Measurements from ENCODE around the gene NEMP1.
"Not testable (repeated sequence)": the region's sequence is repeated elsewhere in the genome, so short reads cannot be mapped to it uniquely, and the experiment has no call there.

Gene NEMP1

DNA sequence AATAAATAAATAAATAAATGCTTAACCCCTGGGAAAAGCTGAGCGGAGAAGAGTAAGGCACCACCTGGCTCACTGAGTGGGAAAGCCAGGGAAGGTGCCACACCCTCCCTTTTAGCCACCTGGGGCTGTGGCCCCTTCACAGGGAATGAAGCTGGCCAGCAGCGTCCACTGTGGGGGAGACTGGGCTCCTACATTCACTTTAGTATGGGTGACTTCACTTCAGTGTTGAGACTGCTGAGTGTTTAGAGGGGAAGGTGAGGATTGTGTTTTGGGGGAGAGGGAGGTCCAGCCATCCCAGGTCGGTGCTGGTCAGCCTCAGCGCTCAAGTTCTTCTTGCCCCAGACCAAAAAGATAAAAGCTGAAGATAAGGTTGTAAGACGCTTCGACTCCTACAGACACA, 11.9 kb upstream of the NEMP1 start:
- peaks cover 21% of the 10 kb centered on the region for H3K36me3 Mint-ChIP-seq (ENCODE audit: low read depth)
- DNase-seq (ENCODE audit: low spot score): no peak
- H3K27me3 Mint-ChIP-seq (ENCODE audit: low read depth): no peaks in the 10 kb centered on the region
- H3K4me1 Mint-ChIP-seq (ENCODE audit: low read depth): peaks cover 54% of the 10 kb centered on the region
- peak overlapping the region; percentile 56 for H3K4me3 Mint-ChIP-seq
- no peaks in the 10 kb centered on the region for H3K9me3 Mint-ChIP-seq
- H3K27ac Mint-ChIP-seq: no peak overlapping the region

DNA sequence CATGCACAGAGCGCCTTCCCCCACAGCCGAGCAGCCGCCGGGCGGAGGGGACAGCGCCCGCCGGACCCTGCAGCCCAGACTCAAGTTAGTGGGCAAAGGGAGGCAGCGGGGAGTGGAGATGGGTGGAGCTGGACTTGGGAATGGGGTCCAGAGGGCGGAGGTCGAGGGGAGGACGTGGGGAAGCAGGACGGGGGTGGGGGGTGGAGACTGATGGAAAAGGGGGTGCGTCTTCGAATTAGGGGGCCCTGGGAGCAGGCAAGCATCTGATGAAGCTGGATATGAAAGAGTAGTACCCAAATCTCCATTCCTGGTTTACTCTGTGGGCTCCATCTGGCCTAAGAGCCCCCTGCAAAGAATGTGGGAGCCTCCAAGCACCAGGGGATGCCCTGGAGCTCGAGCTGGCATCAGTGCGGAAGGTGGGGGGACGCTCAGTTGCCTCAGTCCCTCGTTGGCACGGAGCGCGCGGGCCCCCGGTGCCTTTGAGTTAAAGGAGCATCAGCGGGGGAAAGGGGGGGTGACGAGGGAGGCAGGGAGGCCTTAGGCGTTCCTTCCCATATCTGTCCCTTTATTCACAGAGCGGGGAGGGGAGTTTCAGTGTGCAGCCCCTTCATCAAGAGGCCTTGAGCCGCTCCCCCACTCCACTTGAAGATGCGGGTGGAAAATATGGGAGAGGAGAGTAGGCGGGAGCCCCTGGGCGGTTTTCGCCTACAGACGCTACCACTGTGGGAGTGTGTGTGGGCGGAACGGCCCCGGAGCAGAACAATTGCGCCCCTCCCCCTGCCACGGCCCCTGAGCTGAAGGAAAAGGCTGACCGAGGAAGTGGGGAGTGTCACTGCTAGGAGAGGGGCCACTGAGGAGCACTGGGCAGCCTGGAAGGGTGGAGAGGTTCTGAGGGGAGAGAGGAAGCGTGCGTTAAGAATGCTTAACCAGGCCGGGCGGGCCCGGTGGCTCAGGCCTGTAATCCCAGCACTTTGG, 11.0 kb upstream of the NEMP1 start:
- Mint-ChIP-seq H3K27me3 (ENCODE audit: low read depth) (no peaks in the 10 kb centered on the region), H3K27ac (peak overlapping the region; percentile 82), H3K4me3 (peak overlapping the region; percentile 95), H3K9me3 (no peaks in the 10 kb centered on the region), H3K36me3 (ENCODE audit: low read depth) (peaks cover 18% of the 10 kb centered on the region), H3K4me1 (ENCODE audit: low read depth) (peaks cover 56% of the 10 kb centered on the region)
- DNase-seq (ENCODE audit: low spot score): peak; percentile 67

DNA sequence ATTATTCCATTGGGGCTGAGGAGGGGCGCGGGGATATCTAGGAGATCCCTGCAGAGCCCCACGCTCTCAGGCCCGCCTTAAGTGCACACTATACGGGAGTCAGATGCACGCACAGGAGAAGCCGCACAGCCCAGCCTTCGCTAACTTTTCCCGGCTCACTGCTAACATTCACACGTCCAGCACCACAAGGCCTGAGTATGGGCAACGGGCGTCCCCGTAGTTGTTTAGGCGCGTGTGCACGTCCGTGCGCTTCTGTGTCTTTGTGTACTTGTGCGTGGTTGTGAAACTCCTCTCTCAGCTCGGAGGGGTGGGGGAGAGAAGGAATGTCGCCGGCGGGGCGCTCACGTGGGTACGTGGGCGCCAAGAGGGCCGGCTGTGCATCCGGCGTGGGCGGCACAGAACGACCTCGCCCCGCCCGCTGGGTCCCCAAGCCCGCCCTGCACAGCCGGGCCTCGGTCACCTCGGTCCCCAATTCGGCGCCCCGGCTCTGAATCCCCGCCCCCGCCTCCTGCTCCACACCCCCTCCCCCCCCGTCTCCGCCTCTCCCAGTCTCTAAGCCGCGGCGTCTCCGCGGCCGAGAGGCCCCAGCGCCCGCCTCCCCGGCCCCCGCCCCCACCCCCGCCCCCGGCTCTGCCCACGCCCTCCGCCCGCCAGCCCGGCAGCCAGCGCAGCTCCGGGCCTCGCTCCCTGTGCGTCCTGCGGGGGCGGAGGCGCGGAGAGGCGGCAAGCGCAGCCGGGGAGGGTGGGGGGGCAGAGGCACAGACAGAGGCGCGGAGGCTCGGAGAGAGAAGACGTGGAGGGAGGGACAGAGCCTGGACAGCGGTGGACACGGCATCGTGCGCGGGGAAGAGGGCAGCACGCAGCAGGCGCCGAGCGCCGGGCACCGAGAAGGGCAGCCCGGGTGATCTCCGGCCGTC, 10.0 kb upstream of the NEMP1 start, which contains the start of gene NAB2:
TSS of gene NAB2 (plus strand) at position 761 of the 917 bp plus-strand sequence. CDS start 158 bp downstream, outside the sequence.
- H3K27ac Mint-ChIP-seq: peak within 1 kb of the TSS; percentile 94
- H3K36me3 Mint-ChIP-seq (ENCODE audit: low read depth): peaks cover 18% of the 10 kb centered on the region
- peaks cover 51% of the 10 kb centered on the region for H3K4me1 Mint-ChIP-seq (ENCODE audit: low read depth)
- peak; percentile 87 for DNase-seq (ENCODE audit: low spot score)
- H3K4me3 Mint-ChIP-seq: peak within 1 kb of the TSS; percentile 95
- H3K27me3 Mint-ChIP-seq (ENCODE audit: low read depth): no peaks in the 10 kb centered on the region
- no peaks in the 10 kb centered on the region for H3K9me3 Mint-ChIP-seq

DNA sequence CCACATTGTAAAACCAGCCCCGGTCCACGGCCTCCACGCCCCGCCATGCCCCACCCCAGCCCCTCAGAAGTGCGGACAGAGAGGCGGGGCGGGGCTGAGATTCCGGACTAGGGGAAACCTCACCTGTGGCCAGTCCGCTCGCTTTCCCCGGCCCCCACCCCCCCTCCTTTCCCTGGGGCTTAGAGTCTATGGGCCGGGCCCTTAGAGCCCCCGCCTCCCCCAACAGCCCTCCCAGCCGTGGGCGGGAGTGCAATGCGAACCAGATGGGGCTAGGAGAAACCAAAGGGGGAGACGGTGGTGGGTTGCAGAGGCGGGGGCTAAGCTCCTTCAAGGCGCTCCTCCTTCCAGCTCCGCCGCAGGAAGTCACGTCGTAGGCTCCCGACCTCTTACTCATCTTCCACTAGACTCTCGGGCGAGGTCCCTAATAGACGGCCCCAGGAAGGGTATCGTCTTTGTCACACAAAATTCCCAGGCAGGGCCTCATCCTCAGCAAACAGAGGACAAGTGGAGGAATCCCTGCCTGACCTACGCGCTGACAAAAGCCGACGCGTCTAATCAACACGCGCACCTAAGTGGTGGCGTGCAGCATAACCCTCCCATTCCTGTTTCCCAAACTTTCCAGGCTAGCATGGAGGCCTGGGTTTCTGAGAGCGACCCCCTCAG, 9.2 kb upstream of the NEMP1 start:
- H3K36me3 Mint-ChIP-seq (ENCODE audit: low read depth): peaks cover 15% of the 10 kb centered on the region
- DNase-seq (ENCODE audit: low spot score): peak; percentile 87
- H3K4me1 Mint-ChIP-seq (ENCODE audit: low read depth): peaks cover 45% of the 10 kb centered on the region
- H3K27ac Mint-ChIP-seq: peak overlapping the region; percentile 94
- no peaks in the 10 kb centered on the region for H3K9me3 Mint-ChIP-seq
- peak overlapping the region; percentile 89 for H3K4me3 Mint-ChIP-seq
- H3K27me3 Mint-ChIP-seq (ENCODE audit: low read depth): no peaks in the 10 kb centered on the region

DNA sequence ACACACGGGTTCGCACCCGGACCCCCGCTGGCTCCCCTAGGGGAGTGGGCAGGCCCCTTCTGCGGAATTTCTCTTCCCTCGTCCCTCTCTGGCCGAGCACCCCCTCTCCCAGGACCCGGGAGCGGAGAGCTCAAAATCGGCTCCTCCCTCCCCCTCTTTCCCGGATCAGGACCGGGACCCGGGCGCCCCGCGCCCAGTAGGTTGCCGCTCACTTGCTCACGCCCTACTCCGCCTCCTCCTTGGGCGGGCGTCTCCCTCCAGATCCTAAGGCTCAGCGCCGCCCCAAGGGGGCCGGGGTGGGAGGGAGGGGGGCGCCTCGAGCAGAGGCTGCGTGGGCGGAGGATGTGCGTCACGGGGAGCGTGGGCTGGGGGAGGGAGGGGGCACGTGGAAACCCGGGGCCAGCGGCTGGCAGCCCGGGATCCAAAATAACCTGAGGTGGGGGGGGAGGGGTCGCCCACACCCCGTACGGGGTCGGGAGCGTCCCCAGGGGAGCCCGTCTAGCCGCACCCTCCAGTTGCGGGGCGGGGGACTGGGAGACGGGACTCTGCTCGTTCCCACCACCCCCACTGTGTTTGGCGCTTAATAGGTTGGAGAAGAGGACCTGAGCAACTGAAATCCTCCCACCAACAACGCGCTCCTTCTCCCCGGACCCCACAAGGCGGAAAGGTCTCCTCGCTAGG, 8.6 kb upstream of the NEMP1 start:
- Mint-ChIP-seq H3K27me3 (ENCODE audit: low read depth) (no peaks in the 10 kb centered on the region), H3K27ac (peak overlapping the region; percentile 94), H3K4me1 (ENCODE audit: low read depth) (peaks cover 40% of the 10 kb centered on the region), H3K36me3 (ENCODE audit: low read depth) (peaks cover 9% of the 10 kb centered on the region), H3K9me3 (no peaks in the 10 kb centered on the region), H3K4me3 (peak overlapping the region; percentile 91)
- DNase-seq (ENCODE audit: low spot score): peak; percentile 79

DNA sequence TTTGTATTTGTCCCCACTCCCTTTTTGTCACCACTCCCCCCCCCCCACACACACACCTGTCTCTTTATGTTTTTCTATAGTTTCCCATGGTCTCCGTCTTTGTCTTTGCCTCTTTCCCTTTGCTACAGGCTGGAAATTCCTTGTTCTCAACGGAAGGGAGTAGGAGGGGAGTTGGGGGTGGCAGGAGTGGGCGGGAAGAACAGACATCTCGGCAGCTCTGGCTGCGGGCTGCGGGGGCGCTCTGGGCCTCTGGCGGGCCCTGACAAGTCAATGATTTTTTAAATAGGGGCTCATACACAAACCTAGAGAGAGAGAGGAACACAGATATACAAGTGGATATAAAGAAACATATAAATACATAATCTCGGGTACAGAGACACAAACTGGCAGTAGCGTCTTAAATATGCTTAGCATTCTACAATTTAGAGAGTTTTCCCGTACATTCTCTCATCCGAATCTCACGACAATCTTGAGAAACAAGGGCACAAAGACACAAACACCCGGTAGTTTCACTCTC, 8.0 kb upstream of the NEMP1 start:
- Mint-ChIP-seq H3K27me3 (ENCODE audit: low read depth) (no peaks in the 10 kb centered on the region), H3K36me3 (ENCODE audit: low read depth) (peaks cover 5% of the 10 kb centered on the region), H3K27ac (peak overlapping the region; percentile 91), H3K4me3 (peak overlapping the region; percentile 91), H3K9me3 (no peaks in the 10 kb centered on the region), H3K4me1 (ENCODE audit: low read depth) (peaks cover 38% of the 10 kb centered on the region)
- DNase-seq (ENCODE audit: low spot score): peak; percentile 70

DNA sequence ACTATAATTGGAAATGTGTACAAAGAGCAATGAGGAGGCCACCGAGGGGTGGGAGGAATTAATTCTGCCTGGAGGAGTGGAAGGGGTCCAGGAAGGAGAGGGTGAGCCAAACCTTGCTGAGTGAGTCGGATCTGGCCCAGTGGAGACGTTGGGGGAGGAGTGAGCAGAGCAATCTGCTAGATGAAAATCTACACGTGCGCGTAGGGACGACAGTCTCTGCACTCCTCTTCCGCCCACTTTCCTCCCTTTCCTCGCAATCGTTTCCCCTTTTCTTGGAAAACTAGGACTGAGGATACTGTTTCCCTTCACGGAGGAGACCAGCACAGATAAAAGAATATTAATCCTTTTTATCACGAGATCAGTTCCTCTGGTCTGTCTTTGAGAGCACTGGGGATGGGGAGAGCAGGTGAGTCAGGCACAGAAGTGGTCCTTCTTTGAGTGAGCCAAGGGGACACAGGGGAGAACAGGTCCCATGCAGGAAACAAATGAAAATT, 7.5 kb upstream of the NEMP1 start:
- Mint-ChIP-seq H3K4me3 (peak overlapping the region; percentile 91), H3K9me3 (no peaks in the 10 kb centered on the region), H3K27me3 (ENCODE audit: low read depth) (no peaks in the 10 kb centered on the region), H3K27ac (peak overlapping the region; percentile 91), H3K4me1 (ENCODE audit: low read depth) (peaks cover 37% of the 10 kb centered on the region), H3K36me3 (ENCODE audit: low read depth) (peaks cover 5% of the 10 kb centered on the region)
- DNase-seq (ENCODE audit: low spot score): peak; percentile 55

DNA sequence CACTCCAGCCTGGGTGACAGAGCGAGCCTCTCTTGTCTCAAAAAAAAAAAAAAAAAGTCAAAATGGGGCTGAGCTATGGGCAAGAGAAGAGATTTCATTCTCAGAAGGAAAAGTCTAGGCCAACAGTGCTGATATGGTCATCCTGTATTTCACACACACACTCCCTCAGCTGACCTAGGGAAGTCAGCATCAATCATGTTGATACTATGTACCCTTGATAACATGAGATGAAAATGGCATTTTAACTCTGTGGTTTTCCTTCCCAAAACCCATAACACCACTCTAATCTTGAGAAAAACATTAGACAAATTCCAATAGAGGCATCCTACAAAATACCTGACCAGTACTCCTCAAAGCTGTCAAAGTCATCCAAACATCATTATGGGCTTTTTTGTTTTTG, 2.3 kb upstream of the NEMP1 start:
- Mint-ChIP-seq H3K36me3 (ENCODE audit: low read depth) (peaks cover 13% of the 10 kb centered on the region), H3K4me3 (no peak overlapping the region), H3K9me3 (no peaks in the 10 kb centered on the region), H3K4me1 (ENCODE audit: low read depth) (peaks cover 26% of the 10 kb centered on the region), H3K27ac (no peak overlapping the region), H3K27me3 (ENCODE audit: low read depth) (no peaks in the 10 kb centered on the region)
- no peak for DNase-seq (ENCODE audit: low spot score)

DNA sequence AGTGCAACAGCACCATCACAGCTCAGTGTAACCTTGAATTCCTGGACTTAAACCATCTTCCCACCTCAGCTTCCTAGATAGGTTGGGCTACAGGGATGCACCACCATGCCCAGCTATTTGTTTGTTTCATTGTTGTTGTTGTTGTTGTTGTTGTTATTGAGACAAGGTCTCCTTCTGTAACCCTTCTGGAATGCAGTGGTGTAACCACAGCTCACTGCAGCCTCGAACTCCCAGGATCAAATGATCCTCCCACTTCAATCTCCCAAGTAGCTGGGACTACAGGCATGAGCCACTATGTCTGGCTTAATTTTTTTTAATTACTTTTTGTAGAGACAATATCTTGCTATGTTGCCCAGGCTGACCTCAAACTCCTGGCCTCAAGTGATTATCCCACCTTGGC, 1.2 kb upstream of the NEMP1 start:
- Mint-ChIP-seq H3K9me3 (no peaks in the 10 kb centered on the region), H3K4me1 (ENCODE audit: low read depth) (peaks cover 16% of the 10 kb centered on the region), H3K4me3 (peak overlapping the region; percentile 99), H3K27me3 (ENCODE audit: low read depth) (no peaks in the 10 kb centered on the region), H3K36me3 (ENCODE audit: low read depth) (peaks cover 13% of the 10 kb centered on the region), H3K27ac (peak overlapping the region; percentile 98)
- DNase-seq (ENCODE audit: low spot score): no peak

DNA sequence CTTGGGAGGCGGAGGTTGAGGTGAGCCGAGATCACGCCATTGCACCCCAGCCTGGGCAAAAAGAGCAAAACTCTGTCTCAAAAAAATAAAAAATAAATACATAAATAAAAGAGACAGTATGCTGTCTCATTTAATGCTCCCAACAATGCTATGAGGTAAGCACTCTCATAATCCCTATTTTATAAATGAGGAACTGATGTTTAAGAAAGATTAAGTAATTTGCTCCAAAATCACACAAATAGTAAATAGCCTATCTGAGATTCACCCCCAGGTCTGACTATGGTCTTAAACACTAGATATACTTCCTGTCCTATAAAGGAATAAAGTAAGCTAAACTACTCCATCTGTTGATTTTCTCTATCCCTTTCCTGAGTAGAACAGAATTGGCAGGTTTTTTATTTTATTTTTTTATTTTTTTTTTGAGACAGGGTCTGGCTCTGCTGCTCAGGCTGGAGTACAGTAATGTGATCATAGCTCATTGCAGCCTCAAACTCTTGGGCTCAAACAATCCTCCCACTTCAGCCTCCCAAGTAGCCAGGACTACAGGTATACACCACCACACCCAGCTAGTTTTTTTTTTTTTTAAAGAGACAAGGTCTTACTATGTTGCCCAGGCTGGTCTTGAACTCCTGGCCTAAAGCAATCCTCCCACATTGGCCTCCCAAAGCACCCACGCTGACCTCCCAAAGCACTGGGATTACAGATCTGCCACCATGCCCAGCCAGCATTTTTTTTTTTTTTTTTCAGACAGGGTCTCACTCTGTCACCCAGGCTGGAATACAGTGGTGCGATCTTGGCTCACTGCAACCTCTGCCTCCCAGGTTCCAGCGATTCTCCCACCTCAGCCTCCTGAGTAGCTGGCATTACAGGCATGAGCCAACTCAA, 4.8 kb downstream of the NEMP1 start:
- not testable (repeated sequence) for H3K4me3 Mint-ChIP-seq; H3K9me3 Mint-ChIP-seq; H3K27me3 Mint-ChIP-seq (ENCODE audit: low read depth); DNase-seq (ENCODE audit: low spot score)
- H3K36me3 Mint-ChIP-seq (ENCODE audit: low read depth): peaks cover 43% of the 10 kb centered on the region
- H3K27ac Mint-ChIP-seq: peak overlapping the region; percentile 8
- peaks cover 32% of the 10 kb centered on the region for H3K4me1 Mint-ChIP-seq (ENCODE audit: low read depth)

DNA sequence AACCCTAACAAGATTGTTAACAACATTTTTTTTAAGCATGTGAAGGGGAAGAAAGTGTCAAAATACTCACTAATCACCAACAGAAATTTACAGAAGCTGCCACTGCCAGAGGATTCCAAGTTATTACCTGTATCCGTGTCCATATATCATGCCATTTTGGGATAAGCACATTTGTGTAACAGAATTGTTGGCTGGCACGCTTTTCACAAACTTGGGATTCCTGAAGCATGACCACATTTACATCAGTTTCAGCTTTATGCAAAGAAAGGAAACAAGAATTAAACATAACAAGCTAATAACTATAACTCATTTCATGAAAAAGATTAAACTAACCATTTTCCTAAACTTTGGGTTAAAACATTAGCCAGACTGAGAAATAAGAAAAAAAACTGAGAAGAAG, 5.9 kb downstream of the NEMP1 start:
- Mint-ChIP-seq H3K4me3 (no peak overlapping the region), H3K4me1 (ENCODE audit: low read depth) (peaks cover 33% of the 10 kb centered on the region), H3K9me3 (no peaks in the 10 kb centered on the region), H3K27me3 (ENCODE audit: low read depth) (no peaks in the 10 kb centered on the region), H3K36me3 (ENCODE audit: low read depth) (peaks cover 46% of the 10 kb centered on the region), H3K27ac (peak overlapping the region; percentile 43)
- DNase-seq (ENCODE audit: low spot score): no peak

DNA sequence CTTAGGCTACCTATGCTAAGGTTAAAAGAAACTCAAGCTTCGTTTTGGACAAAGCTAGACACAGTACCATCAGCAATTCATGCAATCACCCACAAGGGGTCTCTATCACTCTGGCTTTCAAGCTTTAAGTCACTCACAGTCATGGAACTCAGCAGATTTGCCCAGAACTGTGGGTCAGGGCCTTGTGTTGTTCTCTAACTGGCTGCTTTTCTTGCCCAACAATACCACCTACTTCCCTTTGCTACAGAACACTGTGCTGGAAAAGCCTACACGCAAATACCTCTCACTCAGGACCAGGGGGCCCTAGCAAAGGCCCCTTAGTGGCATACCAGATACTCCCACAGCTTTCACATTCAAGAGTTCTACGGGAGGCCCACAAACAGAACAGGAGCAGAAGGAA, 9.1 kb downstream of the NEMP1 start:
- peaks cover 55% of the 10 kb centered on the region for H3K36me3 Mint-ChIP-seq (ENCODE audit: low read depth)
- peaks cover 43% of the 10 kb centered on the region for H3K4me1 Mint-ChIP-seq (ENCODE audit: low read depth)

More for the DNA sequence above, 9.1 kb downstream of the NEMP1 start:
- Mint-ChIP-seq H3K27me3 (ENCODE audit: low read depth) (no peaks in the 10 kb centered on the region), H3K9me3 (peaks cover 5% of the 10 kb centered on the region), H3K27ac (peak overlapping the region; percentile 89), H3K4me3 (peak overlapping the region; percentile 39)
- DNase-seq (ENCODE audit: low spot score): peak; percentile 58
